Measurements from ENCODE around the gene UBAC2. TPM values are rescaled to one million over a fixed set of nuclear protein-coding genes. Genes with fewer than 3 reads are reported as not detected.

The UBAC2 gene
- polyA plus RNA-seq, 3 donors, result 59.6 to 113 (median 96.7) TPM

- Histone ChIP-seq H3K27me3 (ENCODE audit: control insufficient read depth in 2 of 2, insufficient read depth in 2 of 2, low read length in 2 of 2) (no peaks in the 10 kb centered on the region), H3K9me3 (replicated peaks in 1 of 2; ENCODE audit: control insufficient read depth in 1 of 2, insufficient read depth in 1 of 2, low read length in 2 of 2) (no peaks in the 10 kb centered on the region), H4K20me1 (ENCODE audit: insufficient read depth, low read length) (no peaks in the 10 kb centered on the region), H3K4me3 (replicated peaks in 1 of 3; ENCODE audit: low read depth in 2 of 3, low read length in 3 of 3) (no peak overlapping the region), H3K9ac (ENCODE audit: insufficient read depth, low read length, poor library complexity, severe bottlenecking) (no peak overlapping the region), H2AFZ (ENCODE audit: insufficient read depth, low read depth, low read length, poor library complexity, severe bottlenecking) (no peak overlapping the region), H3K27ac (ENCODE audit: low read depth in 1 of 2, low read length in 2 of 2) (no peak overlapping the region), H3K36me3 (replicated peaks in 1 of 2; ENCODE audit: control insufficient read depth in 1 of 2, insufficient read depth in 2 of 2, low read length in 2 of 2) (no peaks in the 10 kb centered on the region), H3K4me1 (ENCODE audit: control insufficient read depth in 1 of 2, insufficient read depth in 2 of 2, low read length in 2 of 2) (peaks cover 18 to 23% of the 10 kb centered on the region in 2 donors), H3K79me2 (ENCODE audit: insufficient read depth, low read length) (no peaks in the 10 kb centered on the region), H3K4me2 (replicated peaks; ENCODE audit: extremely low read depth, low read length, poor library complexity, severe bottlenecking) (no peak overlapping the region)
- Mint-ChIP-seq H3K9me3 (peaks cover 0 to 3% (median 0%) of the 10 kb centered on the region in 7 donors), H3K27ac (peak overlapping the region in 1 of 7 donors; percentile 25), H3K36me3 (peaks cover 3 to 4% of the 10 kb centered on the region in 2 donors), H3K4me3 (no peak overlapping the region), H3K4me1 (peaks cover 27% of the 10 kb centered on the region), H3K27me3 (ENCODE audit: low read depth in 3 of 3) (peaks cover 0 to 8% (median 2%) of the 10 kb centered on the region in 3 donors)
- no peak for TF ChIP-seq CTCF (IDR thresholded peaks at IDR 0.05)
- no peak for DNase-seq
- WGBS (ENCODE audit: insufficient coverage), result no CpG with 5 or more reads among the region's 4 CpGs
- intact Hi-C loops (cut with micrococcal nuclease), result no loop called here
Measured at GRCh38 chr13:99193152-99193551, 7.5 kb upstream of the UBAC2 start.

- Histone ChIP-seq H3K27me3 (ENCODE audit: control insufficient read depth in 2 of 2, insufficient read depth in 2 of 2, low read length in 2 of 2) (no peaks in the 10 kb centered on the region), H3K27ac (ENCODE audit: low read depth in 1 of 2, low read length in 2 of 2) (no peak overlapping the region), H3K36me3 (replicated peaks in 1 of 2; ENCODE audit: control insufficient read depth in 1 of 2, insufficient read depth in 2 of 2, low read length in 2 of 2) (no peaks in the 10 kb centered on the region), H3K4me3 (replicated peaks in 1 of 3; ENCODE audit: low read depth in 2 of 3, low read length in 3 of 3) (no peak overlapping the region), H3K9ac (ENCODE audit: insufficient read depth, low read length, poor library complexity, severe bottlenecking) (no peak overlapping the region), H3K4me2 (replicated peaks; ENCODE audit: extremely low read depth, low read length, poor library complexity, severe bottlenecking) (no peak overlapping the region), H3K4me1 (ENCODE audit: control insufficient read depth in 1 of 2, insufficient read depth in 2 of 2, low read length in 2 of 2) (peaks cover 14 to 20% of the 10 kb centered on the region in 2 donors), H3K79me2 (ENCODE audit: insufficient read depth, low read length) (peaks cover 18% of the 10 kb centered on the region), H4K20me1 (ENCODE audit: insufficient read depth, low read length) (no peaks in the 10 kb centered on the region), H3K9me3 (replicated peaks in 1 of 2; ENCODE audit: control insufficient read depth in 1 of 2, insufficient read depth in 1 of 2, low read length in 2 of 2) (no peaks in the 10 kb centered on the region), H2AFZ (ENCODE audit: insufficient read depth, low read depth, low read length, poor library complexity, severe bottlenecking) (no peak overlapping the region)
- WGBS (ENCODE audit: insufficient coverage), result 100% methylated on average over 2 of the region's 5 CpGs
- TF ChIP-seq CTCF (IDR thresholded peaks at IDR 0.05), result peak; percentile 14
- no peak for DNase-seq
- Mint-ChIP-seq H3K9me3 (no peaks in the 10 kb centered on the region), H3K36me3 (peaks cover 3 to 4% of the 10 kb centered on the region in 2 donors), H3K27ac (no peak overlapping the region), H3K4me1 (peaks cover 22% of the 10 kb centered on the region), H3K4me3 (no peak overlapping the region), H3K27me3 (ENCODE audit: low read depth in 3 of 3) (peaks cover 0 to 2% (median 2%) of the 10 kb centered on the region in 3 donors)
- intact Hi-C loops (cut with micrococcal nuclease), result no loop called here
Measured at GRCh38 chr13:99196466-99197116, 4.1 kb upstream of the UBAC2 start.

Data from CD14-positive monocyte (primary cell).